HG02938 (cell line): ENCODE measurements around the gene CASK.
A peak's percentile ranks its signal among the peaks of the same experiment; 100 is the strongest.

Experiments
- ATAC-seq: cut with Tn5 transposase; IDR thresholded peaks from one replicate; pipeline ENCODE4 v1.9.1; 2021; ENCODE audit warnings: mild to moderate bottlenecking, moderate library complexity; ENCODE audit not compliant: unreplicated experiment

CASK gene

DNA sequence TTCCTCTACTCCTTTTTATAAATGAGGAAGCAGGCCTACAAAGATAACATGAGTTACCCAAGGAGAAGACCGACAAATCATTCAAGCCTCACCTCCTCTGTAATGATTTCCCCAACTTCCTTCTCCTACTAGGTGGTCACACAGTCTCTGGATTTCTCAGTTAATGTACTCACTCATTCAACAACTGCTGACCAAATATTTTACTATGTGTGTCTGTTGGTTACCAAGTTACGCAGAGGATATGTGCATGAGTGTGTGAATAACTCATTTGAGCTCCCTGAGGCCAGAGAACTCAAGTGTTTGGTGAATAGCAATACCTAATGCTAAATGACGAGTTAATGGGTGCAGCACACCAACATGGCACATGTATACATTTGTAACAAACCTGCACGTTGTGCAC is 10.4 kb downstream of the CASK start:
- ATAC-seq: no peak

DNA sequence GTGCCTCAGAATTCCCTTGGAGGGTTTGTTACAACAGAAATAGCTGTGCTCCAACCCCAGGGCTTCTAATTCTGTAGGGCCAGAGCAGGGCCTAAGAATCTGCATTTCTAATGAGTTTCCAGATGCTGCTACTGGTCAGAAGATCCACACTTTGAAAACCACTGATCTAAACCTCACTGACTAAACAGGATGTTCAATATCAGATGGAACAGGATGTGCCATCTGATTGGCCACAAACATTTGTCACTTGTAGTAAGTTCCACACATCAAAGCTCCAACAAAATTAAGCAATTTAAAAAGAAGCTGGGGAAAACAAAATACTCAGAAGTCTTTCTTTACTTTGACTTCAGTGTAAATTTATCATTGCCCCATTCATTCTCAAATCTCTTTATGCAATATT is 14.3 kb downstream of the CASK start:
- ATAC-seq: no peak

GRCh38 chrX:41906515-41907187 is 16.7 kb downstream of the CASK start:
- ATAC-seq: no peak

DNA sequence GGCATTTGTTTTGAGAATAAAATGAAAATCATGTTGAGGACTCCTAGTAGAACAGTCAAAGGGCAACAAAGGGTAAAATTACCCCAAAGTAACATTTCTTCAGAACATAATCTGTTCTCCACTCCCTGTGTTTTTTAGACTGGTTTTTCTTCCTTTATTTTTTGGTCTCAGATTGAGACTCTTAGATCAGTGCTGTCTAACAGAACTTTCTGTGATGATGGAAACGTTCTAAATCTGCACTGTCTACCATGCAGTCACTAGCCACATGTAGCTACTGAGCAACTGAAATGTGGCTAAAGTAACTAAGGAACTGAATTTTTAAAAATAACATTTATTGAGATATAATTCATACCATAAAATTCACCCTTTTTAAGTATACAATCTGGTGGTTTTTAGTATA is 19.8 kb downstream of the CASK start:
- no peak for ATAC-seq

DNA sequence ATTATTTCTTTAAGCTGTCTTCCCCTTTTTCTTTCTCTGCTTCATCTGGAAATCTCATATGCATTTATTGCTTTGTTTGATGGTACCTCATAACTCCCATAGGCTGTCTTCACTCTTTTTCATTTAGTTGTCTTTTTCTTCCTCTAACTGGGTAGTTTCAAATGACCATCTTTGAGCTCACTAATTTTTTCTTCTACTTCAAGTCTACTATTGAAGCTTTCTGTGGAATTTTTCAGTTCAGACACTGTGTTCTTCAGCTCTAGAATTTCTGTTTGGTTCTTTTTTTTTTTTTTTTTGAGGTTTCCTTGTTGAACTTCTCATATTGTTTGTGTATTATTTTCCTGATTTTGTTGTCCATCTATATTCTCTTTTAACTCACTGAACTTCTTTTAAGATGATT is 23.0 kb downstream of the CASK start:
- no peak for ATAC-seq

DNA sequence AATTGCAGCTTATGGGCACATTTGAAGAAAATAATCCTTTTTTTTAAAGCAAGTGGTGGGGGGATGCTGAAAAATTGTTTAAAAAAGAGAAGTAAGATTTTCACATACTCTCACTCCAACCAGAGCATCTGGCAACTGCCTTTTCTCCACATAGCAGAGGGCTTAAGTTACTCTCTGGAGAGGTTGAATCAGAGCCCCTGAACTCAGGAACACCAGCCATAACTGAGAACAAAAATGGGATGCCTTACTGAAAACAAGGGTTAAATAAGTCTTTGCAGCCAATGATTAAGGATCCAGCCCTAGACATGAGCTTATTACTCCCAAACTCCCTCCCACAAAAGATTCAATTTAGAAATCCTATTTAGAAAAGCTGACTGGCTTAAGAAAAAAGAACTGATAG is 27.5 kb downstream of the CASK start:
- ATAC-seq: no peak

DNA sequence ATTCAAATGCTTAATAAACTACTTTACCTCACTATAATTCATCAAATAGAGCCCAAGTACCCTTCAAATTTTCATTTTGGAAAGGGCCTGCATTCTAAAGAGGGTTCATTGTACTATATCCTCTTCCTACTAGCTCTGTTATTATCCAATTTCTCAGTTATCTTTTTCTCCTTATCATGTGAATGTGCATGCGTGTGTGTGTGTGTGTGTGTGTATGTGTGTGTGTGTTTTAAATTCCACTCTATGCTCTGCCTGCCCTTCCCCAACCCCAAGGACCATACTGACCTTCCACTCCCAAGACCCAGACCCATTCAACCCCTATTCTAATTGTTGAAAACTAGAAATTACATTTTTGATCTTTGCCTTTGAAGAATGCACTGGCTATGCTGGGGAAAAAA is 33.3 kb downstream of the CASK start:
- no peak for ATAC-seq

- ATAC-seq: no peak
Measured at GRCh38 chrX:41889317-41890025, 33.9 kb downstream of the CASK start.

GRCh38 chrX:41887691-41888090 is 35.7 kb downstream of the CASK start:
- no peak for ATAC-seq

DNA sequence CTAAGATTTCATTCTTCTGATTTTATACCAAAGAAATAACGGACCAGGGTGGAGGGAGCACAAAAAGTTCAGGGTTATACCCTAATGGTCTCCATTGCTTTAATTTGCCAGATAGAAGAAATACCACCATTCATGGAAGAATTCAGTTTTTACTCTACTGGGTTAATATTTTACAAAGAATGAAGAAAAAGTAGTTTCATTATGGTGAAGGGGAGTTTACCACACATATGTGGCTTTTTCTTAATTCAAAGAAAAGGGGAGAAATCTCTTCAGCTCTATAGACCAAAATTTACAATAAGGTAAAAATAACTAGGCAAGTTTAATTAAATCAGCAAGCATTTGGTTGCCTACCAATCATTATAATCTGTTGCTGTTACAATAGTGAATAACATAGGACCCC is 37.6 kb downstream of the CASK start:
- ATAC-seq: no peak

GRCh38 chrX:41881166-41881565 is 42.2 kb downstream of the CASK start:
- no peak for ATAC-seq

GRCh38 chrX:41877167-41877566 is 46.2 kb downstream of the CASK start:
- no peak for ATAC-seq

GRCh38 chrX:41875142-41875541 is 48.2 kb downstream of the CASK start:
- no peak for ATAC-seq

- peak; percentile 58 for ATAC-seq
Measured at GRCh38 chrX:41870719-41871151, 52.6 kb downstream of the CASK start.

DNA sequence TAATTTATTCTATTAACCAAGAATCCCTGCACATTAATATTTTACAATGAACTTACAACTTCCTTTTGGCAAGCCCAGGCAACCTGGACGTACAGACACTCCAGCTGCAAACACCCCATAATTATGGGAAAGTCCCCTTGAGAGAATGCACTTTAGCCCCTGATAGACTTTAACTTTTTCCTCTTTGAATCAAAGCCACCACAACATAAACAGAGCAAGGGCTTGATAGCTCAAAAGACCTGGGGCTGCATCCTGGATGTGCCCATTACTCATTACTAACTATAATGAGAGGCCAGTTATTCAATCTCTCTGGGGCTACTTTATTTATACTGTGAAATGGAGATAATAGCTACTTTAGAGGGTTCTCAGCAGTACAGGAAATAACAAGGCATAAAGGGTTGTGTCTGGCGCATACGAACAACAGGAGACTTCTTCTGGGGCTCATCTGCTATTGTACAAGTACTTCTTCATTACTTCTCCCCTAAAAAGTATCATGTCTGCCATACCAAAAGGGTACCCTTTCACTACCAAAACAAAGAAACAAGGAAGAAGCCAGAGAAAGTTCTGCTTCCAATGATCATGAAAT is 54.9 kb downstream of the CASK start:
- no peak for ATAC-seq

DNA sequence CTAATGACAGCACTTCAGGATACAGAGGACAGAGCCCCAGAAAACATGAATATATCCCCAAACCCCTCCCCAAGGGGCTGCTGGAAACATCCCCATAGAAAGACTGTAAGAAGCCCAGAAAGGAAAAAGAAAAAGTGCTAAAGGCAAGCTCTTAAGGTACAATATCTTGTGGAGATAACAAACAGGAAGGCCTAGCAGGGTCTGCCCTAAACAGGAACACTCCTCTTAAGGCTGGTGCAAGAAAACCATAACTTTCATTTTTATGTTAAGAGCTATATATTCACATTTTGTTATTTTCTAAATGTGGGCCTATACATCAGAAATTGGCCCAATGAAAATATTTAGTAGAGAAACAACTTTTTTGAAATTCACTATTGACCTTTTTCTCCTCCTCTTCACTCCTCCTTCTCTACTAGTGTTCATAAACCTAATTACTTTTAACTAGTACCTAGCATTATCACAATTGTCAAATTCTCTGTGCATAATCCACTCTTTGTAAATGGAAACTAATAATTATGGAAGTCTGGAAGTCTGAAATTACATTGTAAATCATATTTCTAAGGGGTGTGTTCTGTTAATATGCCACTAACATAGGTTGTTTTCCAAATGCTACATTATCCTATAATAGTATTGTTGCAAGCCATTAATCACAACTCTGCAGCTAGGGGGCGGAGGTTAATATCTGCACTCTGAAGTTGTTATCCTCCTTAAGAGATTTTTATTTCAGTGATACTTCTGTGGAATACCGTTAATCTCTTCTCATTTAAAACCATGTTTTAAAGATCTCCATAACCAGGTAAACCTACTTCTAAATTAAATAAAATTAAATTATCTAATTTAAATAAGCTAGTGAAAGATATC is 59.8 kb downstream of the CASK start:
- ATAC-seq: no peak

DNA sequence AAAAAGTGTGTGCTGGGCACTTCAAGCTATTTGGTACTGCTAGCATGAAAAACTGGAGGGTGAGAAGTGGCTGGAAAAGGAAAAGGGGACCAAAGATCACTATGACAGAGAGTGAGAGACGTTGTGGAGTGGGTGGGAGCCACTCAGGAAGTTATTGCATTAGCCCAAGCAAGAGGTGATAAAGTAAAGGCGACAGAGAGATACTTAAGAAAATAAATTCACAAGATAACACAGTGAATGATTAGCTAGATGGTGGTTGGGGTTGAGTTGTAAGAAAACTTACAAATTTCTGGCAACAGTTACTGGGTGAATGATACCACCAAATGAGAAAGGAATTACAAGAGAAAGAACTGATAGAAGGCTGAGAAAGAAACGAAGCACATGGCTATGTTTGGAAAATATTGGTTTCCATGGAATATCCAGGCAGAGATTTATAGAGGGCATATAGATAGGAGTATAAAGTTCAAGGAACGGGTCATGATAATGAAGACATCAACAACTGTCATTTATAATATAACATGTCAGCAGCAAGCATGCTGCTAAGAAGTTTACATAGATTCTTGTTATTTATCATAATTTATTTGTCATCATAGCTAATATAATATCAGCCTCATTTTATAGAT is 60.7 kb downstream of the CASK start:
- ATAC-seq: no peak

GRCh38 chrX:41858161-41858775 is 65.1 kb downstream of the CASK start:
- ATAC-seq: no peak

DNA sequence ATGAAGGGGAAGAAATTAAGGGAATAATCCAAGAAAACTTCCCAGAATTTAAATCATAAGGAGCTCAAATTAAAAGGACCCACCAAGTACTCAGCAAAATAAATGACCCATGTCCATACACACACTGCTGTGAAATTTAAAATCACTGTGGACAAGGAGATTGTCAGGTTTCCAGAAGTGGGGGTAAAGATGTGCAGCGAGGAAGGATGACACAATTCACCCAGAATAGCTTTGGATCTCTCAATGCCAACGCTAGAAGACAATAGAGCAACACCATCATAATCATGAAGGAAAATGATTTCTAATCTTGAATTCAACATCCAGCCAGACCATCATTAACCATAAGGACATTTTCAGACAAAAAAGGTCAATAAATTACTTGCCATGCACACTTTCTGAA is 65.7 kb downstream of the CASK start:
- ATAC-seq: no peak

- no peak for ATAC-seq
Measured at GRCh38 chrX:41846714-41847113, 76.6 kb downstream of the CASK start.
